ENCODE measurements around the gene GOLPH3L.

- TF ChIP-seq RFX5 (IDR thresholded peaks at IDR 0.05) (no peak), E2F6 (IDR thresholded peaks at IDR 0.05; ENCODE audit: borderline replicate concordance, low read depth) (no peak)
These were observed 8.2 kb downstream of the GOLPH3L start for GRCh38 chr1:150688763-150689162.

Measured in A549 (cell line).